ENCODE results near the gene BCAS3.
A peak's percentile ranks its signal among the peaks of the same experiment; 100 is the strongest.

Gene BCAS3

GRCh38 chr17:61160204-61160603 lies 482.6 kb downstream of the BCAS3 start:
- no peak for DNase-seq (ENCODE audit: extremely low spot score)
- ChIA-PET POLR2A (no interaction called here), CTCF (no interaction called here)
- TF ChIP-seq SUZ12 (IDR thresholded peaks at IDR 0.05) (no peak), NFRKB (IDR thresholded peaks at IDR 0.05) (no peak), SP1 (IDR thresholded peaks at IDR 0.05) (no peak), CTBP1 (IDR thresholded peaks at IDR 0.05; ENCODE audit: borderline replicate concordance) (no peak), L3MBTL2 (conservative IDR thresholded peaks at IDR 0.05) (no peak), ZNF384 (IDR thresholded peaks at IDR 0.05) (no peak), ARNT (IDR thresholded peaks at IDR 0.05) (no peak), LEF1 (IDR thresholded peaks at IDR 0.05; ENCODE audit: borderline replicate concordance) (no peak), TARDBP (IDR thresholded peaks at IDR 0.05) (no peak), FOXK2 (IDR thresholded peaks at IDR 0.05) (no peak)

GRCh38 chr17:61160789-61161445 lies 483.3 kb downstream of the BCAS3 start:
- CTCF ChIA-PET = no interaction called here
- peak; percentile 56 for TF ChIP-seq PKNOX1 (IDR thresholded peaks at IDR 0.05)
- no peak for TF ChIP-seq HDGF (IDR thresholded peaks at IDR 0.05; ENCODE audit: borderline replicate concordance)
- POLR2A ChIA-PET = no interaction called here
- no peak for DNase-seq (ENCODE audit: extremely low spot score)

GRCh38 chr17:61161615-61162134 lies 484.0 kb downstream of the BCAS3 start:
- CTCF ChIA-PET = no interaction called here
- no peak for DNase-seq (ENCODE audit: extremely low spot score)
- POLR2A ChIA-PET = no interaction called here
- TF ChIP-seq FOXK2 (IDR thresholded peaks at IDR 0.05) (no peak), L3MBTL2 (conservative IDR thresholded peaks at IDR 0.05) (no peak), BHLHE40 (IDR thresholded peaks at IDR 0.05; ENCODE audit: borderline replicate concordance) (no peak), PKNOX1 (IDR thresholded peaks at IDR 0.05) (no peak), NFRKB (IDR thresholded peaks at IDR 0.05) (no peak), ZNF384 (IDR thresholded peaks at IDR 0.05) (no peak), FOXA1 (IDR thresholded peaks at IDR 0.05) (no peak), HDGF (IDR thresholded peaks at IDR 0.05; ENCODE audit: borderline replicate concordance) (no peak), FOXM1 (IDR thresholded peaks at IDR 0.05; ENCODE audit: borderline replicate concordance) (no peak), CTBP1 (IDR thresholded peaks at IDR 0.05; ENCODE audit: borderline replicate concordance) (no peak), LEF1 (IDR thresholded peaks at IDR 0.05; ENCODE audit: borderline replicate concordance) (no peak), SUZ12 (IDR thresholded peaks at IDR 0.05) (no peak), SP1 (IDR thresholded peaks at IDR 0.05) (no peak), ELF4 (IDR thresholded peaks at IDR 0.05) (no peak), ARNT (IDR thresholded peaks at IDR 0.05) (no peak), TARDBP (IDR thresholded peaks at IDR 0.05) (no peak)

GRCh38 chr17:61164517-61164916 lies 486.9 kb downstream of the BCAS3 start:
- DNase-seq (ENCODE audit: extremely low spot score) = no peak
- CTCF ChIA-PET = no interaction called here
- POLR2A ChIA-PET = no interaction called here
- no peak for TF ChIP-seq PKNOX1 (IDR thresholded peaks at IDR 0.05)
- no peak for TF ChIP-seq TARDBP (IDR thresholded peaks at IDR 0.05)
- no peak for TF ChIP-seq NFRKB (IDR thresholded peaks at IDR 0.05)
- no peak for TF ChIP-seq FOXK2 (IDR thresholded peaks at IDR 0.05)
- no peak for TF ChIP-seq SUZ12 (IDR thresholded peaks at IDR 0.05)
- TF ChIP-seq BHLHE40 (IDR thresholded peaks at IDR 0.05; ENCODE audit: borderline replicate concordance) = no peak
- TF ChIP-seq FOXA1 (IDR thresholded peaks at IDR 0.05) = no peak
- TF ChIP-seq SP1 (IDR thresholded peaks at IDR 0.05) = no peak
- no peak for TF ChIP-seq L3MBTL2 (conservative IDR thresholded peaks at IDR 0.05)
- no peak for TF ChIP-seq LEF1 (IDR thresholded peaks at IDR 0.05; ENCODE audit: borderline replicate concordance)
- no peak for TF ChIP-seq ARNT (IDR thresholded peaks at IDR 0.05)
- no peak for TF ChIP-seq ELF4 (IDR thresholded peaks at IDR 0.05)
- TF ChIP-seq HDGF (IDR thresholded peaks at IDR 0.05; ENCODE audit: borderline replicate concordance) = no peak
- no peak for TF ChIP-seq ZNF384 (IDR thresholded peaks at IDR 0.05)
- no peak for TF ChIP-seq FOXM1 (IDR thresholded peaks at IDR 0.05; ENCODE audit: borderline replicate concordance)
- no peak for TF ChIP-seq CTBP1 (IDR thresholded peaks at IDR 0.05; ENCODE audit: borderline replicate concordance)

- POLR2A ChIA-PET = no interaction called here
- CTCF ChIA-PET = no interaction called here
- TF ChIP-seq SP1 (IDR thresholded peaks at IDR 0.05) (no peak), SUZ12 (IDR thresholded peaks at IDR 0.05) (no peak), FOXK2 (IDR thresholded peaks at IDR 0.05) (no peak), FOXA1 (IDR thresholded peaks at IDR 0.05) (no peak)
- DNase-seq (ENCODE audit: extremely low spot score) = no peak
Measured at GRCh38 chr17:61167075-61167474, 489.4 kb downstream of the BCAS3 start.

GRCh38 chr17:61168506-61168905 lies 490.9 kb downstream of the BCAS3 start:
- TF ChIP-seq L3MBTL2 (conservative IDR thresholded peaks at IDR 0.05) (no peak), FOXA1 (IDR thresholded peaks at IDR 0.05) (no peak), ELF4 (IDR thresholded peaks at IDR 0.05) (no peak), FOXM1 (IDR thresholded peaks at IDR 0.05; ENCODE audit: borderline replicate concordance) (no peak), HDGF (IDR thresholded peaks at IDR 0.05; ENCODE audit: borderline replicate concordance) (no peak), PKNOX1 (IDR thresholded peaks at IDR 0.05) (no peak), CTBP1 (IDR thresholded peaks at IDR 0.05; ENCODE audit: borderline replicate concordance) (no peak), FOXK2 (IDR thresholded peaks at IDR 0.05) (no peak), ZNF384 (IDR thresholded peaks at IDR 0.05) (no peak), TARDBP (IDR thresholded peaks at IDR 0.05) (no peak), SP1 (IDR thresholded peaks at IDR 0.05) (no peak), SUZ12 (IDR thresholded peaks at IDR 0.05) (no peak), ARNT (IDR thresholded peaks at IDR 0.05) (no peak), NFRKB (IDR thresholded peaks at IDR 0.05) (no peak), BHLHE40 (IDR thresholded peaks at IDR 0.05; ENCODE audit: borderline replicate concordance) (no peak), LEF1 (IDR thresholded peaks at IDR 0.05; ENCODE audit: borderline replicate concordance) (no peak)
- POLR2A ChIA-PET = no interaction called here
- DNase-seq (ENCODE audit: extremely low spot score) = no peak
- CTCF ChIA-PET = no interaction called here
